ENCODE measurements around the gene GNAT3.
A peak's percentile ranks its signal among the peaks of the same experiment; 100 is the strongest.

The GNAT3 gene

GRCh38 chr7:80460857-80461256 lies 51.0 kb downstream of the GNAT3 start:
- DNase-seq = no peak

GRCh38 chr7:80459776-80460510 lies 51.9 kb downstream of the GNAT3 start:
- no peak for DNase-seq

GRCh38 chr7:80458822-80459725 lies 52.8 kb downstream of the GNAT3 start:
- no peak for DNase-seq

- peak; percentile 6 for DNase-seq
Measured at GRCh38 chr7:80453699-80454340, 58.0 kb downstream of the GNAT3 start.

GRCh38 chr7:80450621-80451308 lies 61.1 kb downstream of the GNAT3 start:
- DNase-seq = peak; percentile 6

- no peak for DNase-seq
Measured at GRCh38 chr7:80449836-80450235, 62.0 kb downstream of the GNAT3 start.

GRCh38 chr7:80445351-80445750 lies 66.5 kb downstream of the GNAT3 start:
- DNase-seq = no peak

- no peak for DNase-seq
Measured at GRCh38 chr7:80444811-80445210, 67.1 kb downstream of the GNAT3 start.

- DNase-seq = no peak
Measured at GRCh38 chr7:80443325-80443724, 68.5 kb downstream of the GNAT3 start.

- no peak for DNase-seq
Measured at GRCh38 chr7:80440883-80441282, 71.0 kb downstream of the GNAT3 start.

GRCh38 chr7:80439894-80440821 lies 71.7 kb downstream of the GNAT3 start:
- no peak for DNase-seq

- no peak for DNase-seq
Measured at GRCh38 chr7:80435521-80435920, 76.3 kb downstream of the GNAT3 start.

GRCh38 chr7:80434047-80434446 lies 77.8 kb downstream of the GNAT3 start:
- no peak for DNase-seq

- DNase-seq = no peak
Measured at GRCh38 chr7:80432166-80432565, 79.7 kb downstream of the GNAT3 start.

GRCh38 chr7:80429181-80429580 lies 82.7 kb downstream of the GNAT3 start:
- no peak for DNase-seq

- DNase-seq = no peak
Measured at GRCh38 chr7:80428161-80429054, 83.5 kb downstream of the GNAT3 start.

GRCh38 chr7:80427218-80427617 lies 84.6 kb downstream of the GNAT3 start:
- DNase-seq = no peak

- no peak for DNase-seq
Measured at GRCh38 chr7:80420876-80421275, 91.0 kb downstream of the GNAT3 start.

- DNase-seq = no peak
Measured at GRCh38 chr7:80417211-80417793, 94.6 kb downstream of the GNAT3 start.

- no peak for DNase-seq
Measured at GRCh38 chr7:80415522-80415921, 96.3 kb downstream of the GNAT3 start.
